GM19043 (cell line): ENCODE data around the gene FCGBP.
"Not testable (repeated sequence)": the region's sequence is repeated elsewhere in the genome, so short reads cannot be mapped to it uniquely, and the experiment has no call there.

Experiments
- ATAC-seq: cut with Tn5 transposase; IDR thresholded peaks from one replicate; pipeline ENCODE4 v1.9.1; 2021; ENCODE audit warnings: low read depth; ENCODE audit not compliant: unreplicated experiment

FCGBP gene

GRCh38 chr19:39893366-39894235, 40.8 kb downstream of the FCGBP start:
- not testable (repeated sequence) for ATAC-seq

GRCh38 chr19:39892506-39892902, 41.9 kb downstream of the FCGBP start:
- not testable (repeated sequence) for ATAC-seq

- not testable (repeated sequence) for ATAC-seq
These were observed 42.6 kb downstream of the FCGBP start for GRCh38 chr19:39891660-39892505.

GRCh38 chr19:39890755-39891551, 43.5 kb downstream of the FCGBP start:
- no peak for ATAC-seq

- not testable (repeated sequence) for ATAC-seq
These were observed 44.3 kb downstream of the FCGBP start for GRCh38 chr19:39889872-39890754.

- ATAC-seq = not testable (repeated sequence)
These were observed 46.9 kb downstream of the FCGBP start for GRCh38 chr19:39887456-39887951.

GRCh38 chr19:39885821-39886554, 48.4 kb downstream of the FCGBP start:
- ATAC-seq = not testable (repeated sequence)

GRCh38 chr19:39884721-39885120, 49.7 kb downstream of the FCGBP start:
- ATAC-seq = not testable (repeated sequence)
